GM19099 (cell line): ENCODE data around the gene DLG5.

Experiments
- POLR2A ChIP-seq: IDR thresholded peaks from 3 replicates; pipeline ENCODE4 v1.6.1; 2011; ENCODE audit warnings: low read depth; ENCODE audit not compliant: insufficient read length; ENCODE audit errors: extremely low read depth

Gene DLG5

GRCh38 chr10:77872947-77873535, 53.5 kb downstream of the DLG5 start:
- TF ChIP-seq POLR2A = no peak

- TF ChIP-seq POLR2A = no peak
These were observed 54.2 kb downstream of the DLG5 start for GRCh38 chr10:77872151-77872946.

DNA sequence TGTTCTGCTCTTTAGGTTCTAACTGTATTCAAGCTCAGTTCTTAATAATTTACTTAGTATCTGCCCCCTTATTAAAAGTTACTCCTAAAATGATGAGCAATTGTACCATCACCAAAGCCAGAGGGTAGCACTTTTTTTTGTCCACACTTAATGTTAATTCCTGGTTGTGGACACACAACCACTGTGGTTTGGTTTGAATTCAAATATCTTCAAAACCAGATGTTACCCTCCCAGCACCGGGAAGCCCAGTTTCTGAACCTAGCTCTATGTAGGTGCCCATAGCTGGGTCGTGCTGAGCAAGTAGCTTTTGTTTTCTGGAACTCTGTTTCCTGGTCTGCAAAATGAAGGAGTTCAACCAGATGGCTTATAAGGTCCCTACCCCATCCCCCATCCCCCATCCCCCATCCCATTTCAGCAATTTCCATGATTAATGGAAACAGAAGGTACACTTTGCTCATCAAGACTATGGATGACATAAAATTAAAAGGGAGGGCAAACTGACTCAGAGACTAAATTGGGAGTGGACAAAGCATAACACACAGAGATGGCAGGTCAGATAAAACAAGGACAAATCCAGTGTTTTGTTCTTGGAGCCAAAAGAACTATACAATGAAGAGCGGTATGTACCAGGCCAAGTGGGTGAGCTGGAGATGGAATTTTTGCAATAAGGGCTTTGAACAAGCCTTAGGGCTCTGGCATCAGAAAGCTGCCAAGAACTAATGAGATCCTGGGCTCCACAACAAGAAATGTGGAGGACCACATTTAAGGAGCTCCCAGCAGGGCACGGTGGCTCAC, 56.7 kb downstream of the DLG5 start:
- no peak for TF ChIP-seq POLR2A

DNA sequence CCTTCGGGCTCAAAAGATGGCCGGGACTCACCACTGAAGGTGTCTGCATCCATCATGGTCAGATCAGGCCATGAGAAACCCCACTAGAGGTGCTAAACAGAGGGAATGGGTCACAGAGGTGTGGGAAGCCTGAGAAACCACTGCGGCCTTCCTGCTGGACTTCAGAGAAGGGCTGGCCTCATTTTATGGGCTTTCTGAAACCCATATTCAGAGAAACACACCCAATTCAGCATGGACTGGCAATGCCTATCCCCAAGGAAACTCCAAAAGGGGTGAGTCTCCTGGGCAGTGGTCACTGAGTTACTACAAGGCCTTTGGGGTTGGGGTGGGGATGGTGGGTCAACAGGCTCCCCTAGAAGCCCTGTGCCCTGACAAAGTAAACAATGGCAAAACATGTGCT, 58.0 kb downstream of the DLG5 start:
- TF ChIP-seq POLR2A = no peak

DNA sequence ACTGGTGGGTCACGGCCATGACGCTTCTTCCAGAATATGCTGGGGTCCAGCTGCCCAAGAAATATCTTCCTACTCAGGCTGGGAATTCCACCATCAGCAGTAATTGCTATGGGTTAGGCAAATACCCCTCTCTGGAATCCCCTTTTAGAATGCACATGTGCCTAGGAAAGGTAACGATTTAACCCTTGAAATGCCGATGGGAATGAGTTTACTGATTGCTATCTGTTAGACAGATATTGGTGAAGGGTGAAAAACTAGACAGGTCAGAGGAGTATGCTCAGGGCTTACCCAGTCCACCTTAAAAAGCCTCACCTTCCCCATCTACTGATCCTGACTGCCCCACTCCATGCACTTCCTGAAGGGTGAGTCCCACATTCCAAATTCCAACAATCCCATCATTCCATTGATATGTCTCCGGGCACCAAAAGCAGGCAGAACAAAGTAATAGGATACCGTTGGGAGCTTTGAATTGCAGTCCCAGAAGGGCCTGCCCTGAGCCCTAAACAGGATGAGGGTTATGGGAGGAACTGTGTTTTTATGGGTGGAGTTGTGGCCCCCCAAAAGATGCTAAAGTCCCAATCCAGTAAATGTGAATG, 59.3 kb downstream of the DLG5 start:
- no peak for TF ChIP-seq POLR2A

GRCh38 chr10:77866598-77866997, 60.0 kb downstream of the DLG5 start:
- no peak for TF ChIP-seq POLR2A

DNA sequence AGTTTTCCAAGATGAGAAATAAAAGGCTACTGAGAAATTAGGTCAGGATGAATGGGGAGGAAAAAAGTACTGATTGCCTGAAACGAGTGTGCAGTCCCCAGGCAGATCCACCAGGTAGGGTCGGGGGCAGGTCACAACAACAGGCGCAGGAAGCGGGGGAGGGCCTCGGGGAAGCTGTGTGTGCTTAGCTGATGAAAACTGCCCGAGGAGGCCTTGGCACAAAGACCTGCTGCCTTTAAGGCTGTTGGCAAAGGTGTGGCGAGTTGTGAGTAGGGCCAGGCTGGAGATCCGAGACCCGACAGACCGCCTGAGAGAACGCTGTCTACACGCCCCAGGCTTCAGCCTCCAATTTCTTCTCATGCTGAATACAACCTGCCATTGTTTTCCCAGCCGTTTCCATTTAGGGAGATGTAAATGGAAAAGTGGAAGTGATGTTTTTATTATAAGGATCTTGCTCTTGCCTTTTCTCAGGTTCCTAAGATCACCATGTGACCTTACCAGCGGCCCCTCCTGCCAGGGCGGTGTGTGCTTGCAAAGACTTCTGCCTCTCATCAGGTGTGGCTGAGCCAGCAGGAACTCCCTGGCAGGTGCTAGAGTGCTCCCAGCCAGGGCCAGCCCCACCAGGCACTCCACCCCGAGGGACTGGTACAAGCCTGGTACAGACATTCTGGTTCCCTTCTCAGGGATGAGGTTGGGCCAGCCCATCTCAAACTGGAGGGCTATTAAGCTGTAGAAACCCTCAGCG, 60.8 kb downstream of the DLG5 start:
- TF ChIP-seq POLR2A = no peak

- no peak for TF ChIP-seq POLR2A
These were observed 62.3 kb downstream of the DLG5 start for GRCh38 chr10:77864151-77864851.

- TF ChIP-seq POLR2A = no peak
These were observed 63.1 kb downstream of the DLG5 start for GRCh38 chr10:77863446-77863845.

- TF ChIP-seq POLR2A = no peak
These were observed 64.0 kb downstream of the DLG5 start for GRCh38 chr10:77862595-77862994.

DNA sequence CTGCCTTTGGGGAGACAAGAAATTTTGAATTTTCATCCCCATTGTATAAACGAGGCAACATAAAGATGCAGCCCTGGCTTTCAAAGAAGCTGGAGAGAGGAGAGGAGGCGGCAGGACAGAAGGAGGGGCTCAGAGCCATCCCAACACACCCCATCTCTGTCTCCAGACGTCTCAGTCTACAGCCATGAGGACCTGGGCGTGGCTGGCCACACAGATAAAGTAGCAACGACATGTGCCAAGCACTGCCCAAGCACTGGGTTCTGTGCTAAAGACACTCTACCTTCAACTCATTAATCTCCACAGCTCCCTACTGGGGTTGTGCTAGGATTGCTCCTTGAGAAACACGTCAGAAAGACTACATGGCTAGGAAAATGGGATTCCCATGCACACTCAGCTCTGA, 65.2 kb downstream of the DLG5 start:
- no peak for TF ChIP-seq POLR2A

DNA sequence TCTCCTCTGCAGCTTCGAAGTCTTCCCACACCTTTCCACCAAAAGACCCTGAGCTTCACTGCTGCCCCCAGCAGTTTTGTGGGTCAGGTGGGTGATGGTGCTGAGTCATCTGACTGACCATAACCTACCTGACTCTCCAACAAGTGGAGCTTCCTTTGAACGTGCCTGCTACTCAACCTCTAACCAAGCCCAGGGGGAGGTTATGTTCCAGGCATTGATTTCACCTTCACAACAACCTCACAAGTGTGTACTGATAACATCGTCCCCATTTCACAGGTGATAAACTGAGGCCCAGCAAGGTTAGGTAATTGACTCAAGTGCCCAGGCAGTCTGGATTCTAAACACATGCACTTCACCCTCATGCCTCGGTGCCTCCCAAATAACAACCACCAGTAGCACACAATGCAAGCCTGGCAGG, 66.7 kb downstream of the DLG5 start:
- TF ChIP-seq POLR2A = no peak

DNA sequence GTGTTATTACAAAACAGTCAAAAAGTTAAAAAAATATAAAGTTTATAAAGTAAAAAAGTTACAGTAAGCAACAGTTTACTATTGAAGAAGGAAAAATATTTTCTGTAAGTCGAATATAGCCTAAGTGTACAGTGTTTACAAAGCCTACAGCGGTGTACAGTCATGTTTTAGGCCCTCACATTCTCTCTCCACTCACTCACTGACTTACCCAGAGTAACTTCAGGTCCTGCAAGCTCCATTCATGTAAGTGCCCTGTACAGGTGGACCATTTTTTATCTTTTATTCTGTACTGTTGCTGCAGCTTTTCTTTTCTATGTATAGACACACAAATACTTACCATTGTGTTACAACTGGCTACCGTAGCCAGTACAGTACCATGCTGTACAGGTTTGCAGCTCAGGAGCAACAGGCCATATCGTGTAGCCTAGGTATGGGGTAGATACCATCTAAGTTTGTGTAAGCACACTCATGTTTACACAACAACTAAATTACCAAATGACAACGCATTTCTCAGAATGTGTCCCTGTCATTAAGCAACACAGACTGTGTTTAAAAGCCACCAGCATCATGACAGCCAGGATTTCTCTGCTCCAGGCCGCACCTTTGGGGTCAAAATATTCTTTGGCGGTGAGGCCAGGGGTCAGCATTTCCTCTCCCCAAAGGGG, 67.2 kb downstream of the DLG5 start:
- no peak for TF ChIP-seq POLR2A

- no peak for TF ChIP-seq POLR2A
These were observed 69.3 kb downstream of the DLG5 start for GRCh38 chr10:77857272-77857671.
